Vagina (tissue), 2 donors: Measurements from ENCODE around the gene ZBTB20. TPM values are rescaled to one million over a fixed set of nuclear protein-coding genes. Genes with fewer than 3 reads are reported as not detected.
A peak's percentile ranks its signal among the peaks of the same experiment; 100 is the strongest.

Experiments used
- DNase-seq, 2 donors: peaks; one replicate each; pipeline ENCODE4 v3.0.0-alpha.2; 2017; ENCODE audit errors: extremely low spot score in 2 of 2
- H3K27ac ChIP-seq: fragments of 200-600 bp; sonication (generic); one replicate; pipeline ENCODE4 v1.5.1; 2019
- H3K27me3 ChIP-seq: fragments of 200-600 bp; sonication (generic); one replicate; pipeline ENCODE4 v1.5.1; 2019
- H3K36me3 ChIP-seq, 2 donors: fragments of 200-600 bp; sonication (generic); one replicate each; pipeline ENCODE4 v1.5.1; 2017 to 2019
- H3K4me1 ChIP-seq: fragments of 200-600 bp; sonication (generic); one replicate; pipeline ENCODE4 v1.5.1; 2019
- H3K4me3 ChIP-seq, 2 donors: fragments of 200-600 bp; sonication (generic); 1 replicate in 1 of 2; 2 replicates in 1 of 2; pipeline ENCODE4 v1.5.1; 2016 to 2019
- H3K9me3 ChIP-seq: fragments of 200-600 bp; sonication (generic); one replicate; pipeline ENCODE4 v1.5.1; 2019
- POLR2A ChIP-seq, 2 donors: fragments of 450-650 bp; IDR thresholded peaks; one replicate each; pipeline ENCODE4 v1.6.1; 2017; ENCODE audit warnings: antibody characterized with exemption in 2 of 2, mild to moderate bottlenecking in 2 of 2, moderate library complexity in 2 of 2
- POLR2AphosphoS5 ChIP-seq, 2 donors: sonication (generic); formaldehyde crosslinking; IDR thresholded peaks; one replicate each; pipeline ENCODE4 v1.9.0; 2017; ENCODE audit warnings: antibody characterized with exemption in 2 of 2, mild to moderate bottlenecking in 2 of 2, low read depth in 1 of 2; ENCODE audit not compliant: insufficient read depth in 1 of 2
- intact Hi-C: fragments of 100-400 bp; cut with DNase I; formaldehyde crosslinking; loops from one replicate; pipeline ENCODE4 v1.15.1; 2023
- total RNA-seq: library from RNA; depleted of rRNA; stranded (reverse); fragments of >200 nt; gene quantifications from one replicate; pipeline ENCODE4 v1.2.3, GENCODE V29; 2016
- TF ChIP-seq, protein P1 (sequence below), 3 experiments: fragments of 450-650 bp in 2 of 3; fragments of 200-600 bp in 1 of 3; sonication (generic) in 1 of 3; IDR thresholded peaks; one replicate each; pipeline ENCODE4 v1.5.1; 2017 to 2019; ENCODE audit warnings: antibody characterized with exemption in 3 of 3, mild to moderate bottlenecking in 2 of 3, moderate library complexity in 2 of 3

ZBTB20 gene
- total RNA-seq, 1 donor from 2014 or later = 64.8 TPM

DNA sequence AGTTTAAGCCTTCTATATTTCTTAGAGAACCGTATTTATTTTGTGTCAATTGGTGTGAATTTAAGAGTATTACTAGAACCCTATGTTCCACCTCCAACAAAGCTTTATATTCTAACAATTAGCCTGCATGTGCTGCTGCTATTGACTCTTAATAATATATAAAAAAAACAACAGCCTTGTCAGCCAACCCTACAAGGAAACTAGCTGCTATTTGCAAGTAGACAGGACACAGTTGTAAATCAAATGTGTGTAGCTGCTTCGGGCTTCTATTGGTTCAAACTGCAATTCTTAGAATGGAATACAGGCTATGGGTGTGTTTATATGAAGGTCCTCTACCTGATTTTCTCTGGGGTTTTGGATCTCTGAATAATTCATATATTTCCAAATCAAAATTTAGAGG is 60.7 kb downstream of the ZBTB20 start:
- intact Hi-C loops = no loop called here

DNA sequence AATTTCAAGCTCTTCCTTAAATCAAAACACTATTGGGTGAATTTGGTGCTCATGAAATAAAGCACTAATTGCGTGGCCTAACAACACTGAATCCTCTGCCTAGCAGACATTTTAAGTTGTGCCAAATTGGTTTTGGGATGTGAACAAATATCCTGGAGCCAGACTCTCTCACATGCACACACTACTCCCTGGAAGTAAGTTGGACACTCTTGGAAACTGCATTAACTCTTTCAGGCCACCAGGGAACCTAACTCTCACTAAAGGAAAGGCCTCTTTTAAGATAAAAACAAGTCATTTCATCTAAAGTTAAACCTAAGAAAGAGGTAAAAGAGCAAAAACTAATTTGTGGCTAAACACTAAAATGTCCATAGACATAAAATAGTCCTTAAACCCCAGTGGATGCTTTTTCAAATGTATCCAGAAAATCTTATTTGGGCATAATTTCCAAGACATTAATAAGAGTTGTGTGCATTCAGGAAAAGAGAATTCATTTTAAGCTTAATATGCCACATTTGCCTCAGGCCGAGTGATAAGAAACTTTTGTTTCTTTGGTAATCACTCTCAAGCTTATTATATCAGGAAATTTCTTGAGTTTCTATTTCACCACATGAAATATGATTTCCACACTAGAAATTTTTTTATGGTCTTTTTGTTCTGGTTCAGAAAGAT is 61.8 kb downstream of the ZBTB20 start:
- Histone ChIP-seq H3K27me3 (no peaks in the 10 kb centered on the region), H3K9me3 (no peaks in the 10 kb centered on the region), H3K36me3 (no peaks in the 10 kb centered on the region), H3K27ac (peak overlapping the region; percentile 24), H3K4me1 (peaks cover 34% of the 10 kb centered on the region), H3K4me3 (no peak overlapping the region)
- TF ChIP-seq, protein P1, sequence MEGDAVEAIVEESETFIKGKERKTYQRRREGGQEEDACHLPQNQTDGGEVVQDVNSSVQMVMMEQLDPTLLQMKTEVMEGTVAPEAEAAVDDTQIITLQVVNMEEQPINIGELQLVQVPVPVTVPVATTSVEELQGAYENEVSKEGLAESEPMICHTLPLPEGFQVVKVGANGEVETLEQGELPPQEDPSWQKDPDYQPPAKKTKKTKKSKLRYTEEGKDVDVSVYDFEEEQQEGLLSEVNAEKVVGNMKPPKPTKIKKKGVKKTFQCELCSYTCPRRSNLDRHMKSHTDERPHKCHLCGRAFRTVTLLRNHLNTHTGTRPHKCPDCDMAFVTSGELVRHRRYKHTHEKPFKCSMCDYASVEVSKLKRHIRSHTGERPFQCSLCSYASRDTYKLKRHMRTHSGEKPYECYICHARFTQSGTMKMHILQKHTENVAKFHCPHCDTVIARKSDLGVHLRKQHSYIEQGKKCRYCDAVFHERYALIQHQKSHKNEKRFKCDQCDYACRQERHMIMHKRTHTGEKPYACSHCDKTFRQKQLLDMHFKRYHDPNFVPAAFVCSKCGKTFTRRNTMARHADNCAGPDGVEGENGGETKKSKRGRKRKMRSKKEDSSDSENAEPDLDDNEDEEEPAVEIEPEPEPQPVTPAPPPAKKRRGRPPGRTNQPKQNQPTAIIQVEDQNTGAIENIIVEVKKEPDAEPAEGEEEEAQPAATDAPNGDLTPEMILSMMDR (IDR thresholded peaks at IDR 0.05) = no peak
- TF ChIP-seq POLR2AphosphoS5 (IDR thresholded peaks at IDR 0.05; ENCODE audit: insufficient read depth in 1 of 2, low read depth in 1 of 2) = no peak
- no peak for TF ChIP-seq POLR2A (IDR thresholded peaks at IDR 0.05)
- intact Hi-C loops = no loop called here
- DNase-seq = no peak

More for the DNA sequence above, 60.7 kb downstream of the ZBTB20 start:
- TF ChIP-seq POLR2A (IDR thresholded peaks at IDR 0.05) = no peak
- no peaks in the 10 kb centered on the region for H3K27me3 ChIP-seq
- no peak for DNase-seq
- no peaks in the 10 kb centered on the region for H3K9me3 ChIP-seq
- no peak overlapping the region for H3K27ac ChIP-seq
- no peaks in the 10 kb centered on the region for H3K36me3 ChIP-seq
- H3K4me3 ChIP-seq = no peak overlapping the region
- peaks cover 28% of the 10 kb centered on the region for H3K4me1 ChIP-seq

DNA sequence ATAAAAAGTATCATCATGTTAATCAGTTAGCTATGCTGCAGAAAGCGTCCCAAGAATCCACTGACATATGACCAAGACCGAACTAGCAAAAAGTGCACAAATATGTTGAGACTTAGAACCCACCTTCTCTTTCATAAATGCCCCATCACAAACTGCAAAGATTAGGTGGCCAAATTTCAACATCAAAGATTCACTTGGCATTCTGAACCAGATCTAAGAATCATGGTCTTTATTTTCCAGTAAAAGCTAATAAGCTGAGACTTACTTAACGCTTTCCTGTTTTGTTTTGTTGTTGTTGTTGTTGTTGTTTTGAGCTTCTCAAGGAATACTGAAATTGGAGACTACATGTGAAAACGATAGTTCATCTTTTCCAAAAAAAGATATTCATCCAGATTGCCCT is 62.4 kb downstream of the ZBTB20 start:
- H3K27ac ChIP-seq = peak overlapping the region; percentile 24
- intact Hi-C loops = no loop called here
- H3K4me1 ChIP-seq = peaks cover 34% of the 10 kb centered on the region
- no peak for DNase-seq
- no peaks in the 10 kb centered on the region for H3K36me3 ChIP-seq
- H3K27me3 ChIP-seq = no peaks in the 10 kb centered on the region
- H3K9me3 ChIP-seq = no peaks in the 10 kb centered on the region
- TF ChIP-seq POLR2A (IDR thresholded peaks at IDR 0.05) (no peak), POLR2AphosphoS5 (IDR thresholded peaks at IDR 0.05; ENCODE audit: insufficient read depth in 1 of 2, low read depth in 1 of 2) (no peak)
- TF ChIP-seq, protein P1 (IDR thresholded peaks at IDR 0.05) = no peak
- H3K4me3 ChIP-seq = no peak overlapping the region

DNA sequence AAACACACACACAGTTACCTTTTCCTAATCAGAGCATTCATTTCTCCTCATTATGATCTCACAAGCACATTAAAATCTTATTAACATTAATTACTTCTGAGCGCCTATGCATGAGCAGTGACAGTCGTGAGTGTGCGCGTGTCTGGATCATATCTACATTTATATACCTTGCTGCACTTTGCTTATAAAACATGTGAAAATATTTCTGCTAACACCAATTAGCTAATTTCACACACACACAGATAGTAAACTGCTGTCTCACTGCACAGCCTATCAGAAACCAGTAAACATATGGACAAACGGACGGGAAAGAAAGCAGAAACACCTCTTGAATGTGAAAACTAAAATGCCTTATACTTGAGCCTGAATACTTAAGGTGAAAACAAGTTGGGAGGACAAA is 64.8 kb downstream of the ZBTB20 start:
- intact Hi-C loops = no loop called here
- H3K36me3 ChIP-seq = no peaks in the 10 kb centered on the region
- H3K27ac ChIP-seq = no peak overlapping the region
- no peaks in the 10 kb centered on the region for H3K27me3 ChIP-seq
- H3K4me1 ChIP-seq = peaks cover 28% of the 10 kb centered on the region
- TF ChIP-seq, protein P1 (IDR thresholded peaks at IDR 0.05) = no peak
- TF ChIP-seq POLR2AphosphoS5 (IDR thresholded peaks at IDR 0.05; ENCODE audit: insufficient read depth in 1 of 2, low read depth in 1 of 2) (no peak), POLR2A (IDR thresholded peaks at IDR 0.05) (no peak)
- no peaks in the 10 kb centered on the region for H3K9me3 ChIP-seq
- H3K4me3 ChIP-seq = no peak overlapping the region
- no peak for DNase-seq

DNA sequence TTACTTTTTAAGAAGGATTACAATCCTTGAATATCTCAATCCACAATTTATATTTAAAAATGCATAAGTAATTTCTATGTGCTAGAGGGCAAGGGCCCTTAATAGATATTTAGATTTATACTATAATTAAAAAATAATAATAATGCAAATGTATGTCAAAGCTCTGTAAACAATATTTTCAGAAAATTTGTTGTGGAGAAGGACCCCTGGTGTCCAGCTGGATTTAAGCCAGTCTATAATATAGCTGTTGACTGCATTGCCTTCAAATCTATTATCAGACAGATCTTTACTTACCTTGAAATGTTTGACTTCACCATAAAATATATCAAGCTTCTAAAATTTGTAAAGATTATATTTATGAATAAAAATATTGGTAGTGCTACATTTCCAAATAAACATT is 65.6 kb downstream of the ZBTB20 start:
- no peak overlapping the region for H3K4me3 ChIP-seq
- DNase-seq = no peak
- H3K27ac ChIP-seq = no peak overlapping the region
- no peaks in the 10 kb centered on the region for H3K36me3 ChIP-seq
- no peak for TF ChIP-seq POLR2A (IDR thresholded peaks at IDR 0.05)
- TF ChIP-seq, protein P1 (IDR thresholded peaks at IDR 0.05) = no peak
- TF ChIP-seq POLR2AphosphoS5 (IDR thresholded peaks at IDR 0.05; ENCODE audit: insufficient read depth in 1 of 2, low read depth in 1 of 2) = no peak
- H3K4me1 ChIP-seq = peaks cover 21% of the 10 kb centered on the region
- H3K27me3 ChIP-seq = no peaks in the 10 kb centered on the region
- no peaks in the 10 kb centered on the region for H3K9me3 ChIP-seq
- intact Hi-C loops = no loop called here
